NB4 (cell line): ENCODE data around the gene POPDC2.

Experiments used
- CTCF ChIP-seq: IDR thresholded peaks from one replicate; pipeline ENCODE4 v1.5.1; 2012; ENCODE audit warnings: low read depth, low read length
- MAX ChIP-seq: IDR thresholded peaks from 2 replicates; pipeline ENCODE4 v1.6.1; 2011; ENCODE audit warnings: low read depth, low read length
- POLR2A ChIP-seq: IDR thresholded peaks from 2 replicates; pipeline ENCODE4 v1.6.1; 2011; ENCODE audit warnings: mild to moderate bottlenecking; ENCODE audit not compliant: insufficient read length; ENCODE audit errors: extremely low read depth

GRCh38 chr3:119602676-119603075 is 57.7 kb downstream of the POPDC2 start:
- TF ChIP-seq CTCF (no peak), POLR2A (no peak), MAX (no peak)
